Uterus (tissue), 4 donors: ENCODE data around the gene KCNQ5. TPM values are rescaled to one million over a fixed set of nuclear protein-coding genes. Genes with fewer than 3 reads are reported as not detected.

Experiments used
- DNase-seq, 2 donors: peaks; one replicate each; pipeline ENCODE4 v3.0.0-alpha.2; 2019 to 2020
- H3K27ac ChIP-seq, 2 donors: fragments of 200-600 bp; sonication (generic); 1 replicate in 1 of 2; 2 replicates in 1 of 2; pipeline ENCODE4 v1.5.1; 2016 to 2018
- H3K27me3 ChIP-seq, 2 donors: fragments of 200-600 bp; sonication (generic); one replicate each; pipeline ENCODE4 v1.5.1; 2018 to 2019; ENCODE audit warnings: control low read depth in 1 of 2
- H3K36me3 ChIP-seq, 2 donors: fragments of 200-600 bp; sonication (generic); one replicate each; pipeline ENCODE4 v1.5.1; 2019; ENCODE audit warnings: control low read depth in 1 of 2
- H3K4me1 ChIP-seq, 2 donors: fragments of 200-600 bp; sonication (generic); one replicate each; pipeline ENCODE4 v1.5.1; 2018 to 2019; ENCODE audit warnings: control low read depth in 1 of 2
- H3K4me3 ChIP-seq, 2 donors: fragments of 200-600 bp; sonication (generic); 1 replicate in 1 of 2; 2 replicates in 1 of 2; pipeline ENCODE4 v1.5.1; 2018 to 2019; ENCODE audit warnings: mild to moderate bottlenecking in 1 of 2
- H3K9me3 ChIP-seq, 2 donors: fragments of 200-600 bp; sonication (generic); one replicate each; pipeline ENCODE4 v1.5.1; 2019; ENCODE audit warnings: control low read depth in 1 of 2
- POLR2A ChIP-seq, 2 donors: fragments of 450-650 bp; IDR thresholded peaks; one replicate each; pipeline ENCODE4 v1.6.1; 2016; ENCODE audit warnings: antibody characterized with exemption in 2 of 2, mild to moderate bottlenecking in 1 of 2, moderate library complexity in 1 of 2
- intact Hi-C: fragments of 100-400 bp; cut with DNase I; formaldehyde crosslinking; loops from one replicate; pipeline ENCODE4 v1.15.1; 2023; ENCODE audit warnings: low total_unique reads
- total RNA-seq, 4 donors: library from RNA; depleted of rRNA in 3 of 4; stranded (reverse); fragments of >200 nt in 3 of 4; gene quantifications; one replicate each; pipeline versions ENCODE4 v1.1.0 to v1.2.4, GENCODE V29; 2014 to 2023
- TF ChIP-seq, protein P1 (sequence below), 4 experiments: fragments of 200-600 bp in 2 of 4; fragments of 450-650 bp in 2 of 4; sonication (generic) in 2 of 4; IDR thresholded peaks; one replicate each; pipeline ENCODE4 v1.5.1; 2016 to 2019; ENCODE audit warnings: antibody characterized with exemption in 4 of 4, mild to moderate bottlenecking in 2 of 4, moderate library complexity in 1 of 4
- donor health status: DM: yes; HTN: yes; CAD: no.

Gene KCNQ5
- total RNA-seq, 4 donors from 2014 or later = 0.34 to 2.4 TPM; not detected in 2

DNA sequence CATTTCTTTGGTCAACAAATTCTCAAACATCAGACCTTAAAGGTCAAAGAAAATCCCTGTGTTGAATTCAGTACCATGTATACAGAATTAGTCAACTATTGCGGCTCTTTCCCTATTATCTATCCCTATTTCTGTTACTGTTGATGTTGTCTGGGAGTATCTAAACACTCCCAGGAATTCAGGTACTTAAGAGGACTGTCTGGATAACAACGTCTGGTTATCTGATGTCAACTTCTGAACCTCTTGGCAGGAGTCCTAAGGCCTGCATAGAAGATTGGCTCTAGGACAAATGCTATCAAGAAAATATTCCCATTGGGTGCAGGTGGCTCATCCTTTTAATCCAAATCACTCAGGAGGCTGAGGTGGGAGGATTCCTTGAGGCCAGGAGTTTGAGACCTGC, 347.8 kb downstream of the KCNQ5 start:
- no peak for TF ChIP-seq POLR2A (IDR thresholded peaks at IDR 0.05)
- TF ChIP-seq, protein P1, sequence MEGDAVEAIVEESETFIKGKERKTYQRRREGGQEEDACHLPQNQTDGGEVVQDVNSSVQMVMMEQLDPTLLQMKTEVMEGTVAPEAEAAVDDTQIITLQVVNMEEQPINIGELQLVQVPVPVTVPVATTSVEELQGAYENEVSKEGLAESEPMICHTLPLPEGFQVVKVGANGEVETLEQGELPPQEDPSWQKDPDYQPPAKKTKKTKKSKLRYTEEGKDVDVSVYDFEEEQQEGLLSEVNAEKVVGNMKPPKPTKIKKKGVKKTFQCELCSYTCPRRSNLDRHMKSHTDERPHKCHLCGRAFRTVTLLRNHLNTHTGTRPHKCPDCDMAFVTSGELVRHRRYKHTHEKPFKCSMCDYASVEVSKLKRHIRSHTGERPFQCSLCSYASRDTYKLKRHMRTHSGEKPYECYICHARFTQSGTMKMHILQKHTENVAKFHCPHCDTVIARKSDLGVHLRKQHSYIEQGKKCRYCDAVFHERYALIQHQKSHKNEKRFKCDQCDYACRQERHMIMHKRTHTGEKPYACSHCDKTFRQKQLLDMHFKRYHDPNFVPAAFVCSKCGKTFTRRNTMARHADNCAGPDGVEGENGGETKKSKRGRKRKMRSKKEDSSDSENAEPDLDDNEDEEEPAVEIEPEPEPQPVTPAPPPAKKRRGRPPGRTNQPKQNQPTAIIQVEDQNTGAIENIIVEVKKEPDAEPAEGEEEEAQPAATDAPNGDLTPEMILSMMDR (IDR thresholded peaks at IDR 0.05) = no peak
- Histone ChIP-seq H3K4me3 (no peak overlapping the region), H3K9me3 (no peaks in the 10 kb centered on the region), H3K4me1 (no peaks in the 10 kb centered on the region), H3K27me3 (no peaks in the 10 kb centered on the region), H3K27ac (no peak overlapping the region), H3K36me3 (no peaks in the 10 kb centered on the region)
- intact Hi-C loops = no loop called here
- no peak for DNase-seq

DNA sequence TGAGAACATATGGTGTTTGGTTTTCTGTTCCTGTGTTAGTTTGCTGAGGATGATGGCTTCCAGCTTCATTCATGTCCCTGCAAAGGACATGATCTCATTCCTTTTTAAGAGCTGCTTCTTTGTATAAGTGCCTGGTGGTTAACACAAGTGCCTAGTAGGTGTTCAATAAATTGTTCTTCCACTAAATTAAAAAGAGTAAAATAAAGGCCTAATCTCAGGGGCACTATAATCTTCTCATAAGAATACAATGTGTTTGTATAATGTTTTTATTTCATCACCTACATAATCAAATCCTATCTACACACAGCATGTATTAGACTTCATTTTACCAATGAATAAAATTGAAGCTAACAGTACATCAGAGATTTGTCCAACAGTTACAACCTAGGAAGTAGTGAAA, 350.7 kb downstream of the KCNQ5 start:
- intact Hi-C loops = no loop called here
- no peak for TF ChIP-seq POLR2A (IDR thresholded peaks at IDR 0.05)
- TF ChIP-seq, protein P1 (IDR thresholded peaks at IDR 0.05) = no peak
- no peaks in the 10 kb centered on the region for H3K4me1 ChIP-seq
- DNase-seq = no peak
- H3K4me3 ChIP-seq = no peak overlapping the region
- H3K36me3 ChIP-seq = no peaks in the 10 kb centered on the region
- H3K27me3 ChIP-seq = no peaks in the 10 kb centered on the region
- no peak overlapping the region for H3K27ac ChIP-seq
- H3K9me3 ChIP-seq = no peaks in the 10 kb centered on the region

DNA sequence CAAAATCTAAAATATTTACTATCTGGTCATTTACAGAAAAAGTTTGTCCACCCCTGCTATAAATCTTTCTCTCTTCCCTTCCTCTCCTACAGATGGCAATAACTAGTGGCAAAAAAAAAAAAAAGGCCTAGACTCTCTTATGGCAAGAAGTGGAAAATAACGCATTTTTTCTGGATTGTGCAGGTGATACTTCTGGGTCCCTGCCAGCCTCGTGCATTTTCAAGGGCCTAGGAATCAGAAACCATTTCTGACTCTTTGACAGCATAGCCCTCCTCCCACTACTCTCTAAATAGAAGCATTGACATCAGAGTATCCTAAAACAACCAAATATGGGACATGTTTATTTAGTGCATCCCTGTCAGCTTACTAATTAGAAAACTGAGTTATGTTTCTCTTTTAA, 352.4 kb downstream of the KCNQ5 start:
- no peak overlapping the region for H3K4me3 ChIP-seq
- peak; percentile 17 to 21 for DNase-seq
- no peaks in the 10 kb centered on the region for H3K27me3 ChIP-seq
- intact Hi-C loops = no loop called here
- H3K27ac ChIP-seq = no peak overlapping the region
- H3K4me1 ChIP-seq = no peaks in the 10 kb centered on the region
- H3K36me3 ChIP-seq = no peaks in the 10 kb centered on the region
- no peaks in the 10 kb centered on the region for H3K9me3 ChIP-seq
- TF ChIP-seq, protein P1 (IDR thresholded peaks at IDR 0.05) = no peak
- no peak for TF ChIP-seq POLR2A (IDR thresholded peaks at IDR 0.05)

DNA sequence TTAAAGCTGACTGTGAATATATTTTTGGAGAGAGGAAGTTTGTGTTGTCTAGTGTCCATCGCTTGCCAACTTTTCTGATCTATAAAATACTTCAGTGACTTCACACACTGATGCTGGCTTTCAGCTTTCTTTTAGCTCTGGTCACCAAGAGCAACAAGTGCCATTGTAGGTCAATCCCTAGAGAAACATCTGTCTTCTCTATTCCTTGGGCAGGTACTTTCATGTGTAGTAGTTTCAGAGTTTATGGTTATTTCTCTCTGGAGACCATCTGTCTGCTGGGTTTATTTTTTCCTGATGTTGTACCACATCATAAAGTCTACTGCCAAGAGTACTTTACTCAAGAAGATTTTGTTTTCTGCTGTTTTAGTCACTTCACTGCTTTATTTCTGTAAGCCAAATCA, 353.5 kb downstream of the KCNQ5 start:
- Histone ChIP-seq H3K27ac (no peak overlapping the region), H3K4me3 (no peak overlapping the region), H3K36me3 (no peaks in the 10 kb centered on the region), H3K27me3 (no peaks in the 10 kb centered on the region), H3K4me1 (no peaks in the 10 kb centered on the region), H3K9me3 (no peaks in the 10 kb centered on the region)
- TF ChIP-seq, protein P1 (IDR thresholded peaks at IDR 0.05) = no peak
- no peak for DNase-seq
- intact Hi-C loops = no loop called here

DNA sequence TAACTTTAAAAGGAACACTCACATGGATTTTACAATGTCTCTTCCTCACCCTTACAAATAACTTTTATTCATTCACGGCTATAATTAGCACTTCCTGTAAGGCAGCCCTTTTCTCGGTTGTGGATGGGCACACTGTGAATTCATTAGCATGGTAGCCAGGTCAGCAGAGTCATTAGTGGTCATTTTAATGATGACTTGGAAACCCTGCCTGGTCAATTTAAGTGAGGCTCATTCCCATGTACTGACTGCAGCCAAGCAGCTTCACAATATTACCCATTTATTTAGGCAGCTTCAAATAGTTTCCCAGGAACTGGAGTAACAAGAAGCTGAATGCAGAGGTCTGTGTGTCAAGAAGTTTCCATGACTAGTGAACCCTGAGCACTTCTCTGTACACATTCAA, 354.6 kb downstream of the KCNQ5 start:
- intact Hi-C loops = no loop called here
- no peaks in the 10 kb centered on the region for H3K27me3 ChIP-seq
- TF ChIP-seq POLR2A (IDR thresholded peaks at IDR 0.05) = no peak
- TF ChIP-seq, protein P1 (IDR thresholded peaks at IDR 0.05) = no peak
- no peaks in the 10 kb centered on the region for H3K9me3 ChIP-seq
- no peak for DNase-seq
- H3K36me3 ChIP-seq = no peaks in the 10 kb centered on the region
- H3K4me3 ChIP-seq = no peak overlapping the region
- H3K27ac ChIP-seq = no peak overlapping the region
- no peaks in the 10 kb centered on the region for H3K4me1 ChIP-seq
